Measurements from ENCODE around the gene MAGI2.

DNA sequence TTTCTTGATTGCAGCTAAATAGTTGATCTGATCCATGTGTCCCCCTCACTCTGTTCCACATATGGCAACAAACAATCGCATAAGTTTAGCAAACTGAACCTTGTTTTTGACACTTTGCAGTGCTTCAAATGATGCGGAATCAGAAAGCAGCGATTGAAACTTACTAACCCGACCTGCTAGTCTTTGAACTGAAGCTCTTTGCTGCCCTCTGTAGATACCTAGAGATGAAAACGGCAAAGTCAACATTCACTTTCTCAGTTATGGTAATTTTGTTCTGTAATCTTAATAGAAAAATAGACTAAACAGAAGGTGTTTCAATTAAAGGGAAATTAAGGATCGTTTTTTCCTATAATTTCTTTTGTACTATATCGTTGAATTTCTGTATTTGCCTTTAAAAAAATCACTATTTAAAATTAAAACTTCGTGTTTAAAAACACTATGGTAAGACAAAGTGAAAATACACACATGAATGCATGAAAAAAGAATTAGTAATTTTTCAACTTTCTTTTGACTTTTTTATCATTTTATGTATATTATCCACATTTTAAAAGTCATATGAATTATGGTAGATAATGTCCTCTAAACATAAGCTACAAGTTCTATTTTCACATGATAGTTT is 276.5 kb downstream of the MAGI2 start:
- TF ChIP-seq, protein P1, sequence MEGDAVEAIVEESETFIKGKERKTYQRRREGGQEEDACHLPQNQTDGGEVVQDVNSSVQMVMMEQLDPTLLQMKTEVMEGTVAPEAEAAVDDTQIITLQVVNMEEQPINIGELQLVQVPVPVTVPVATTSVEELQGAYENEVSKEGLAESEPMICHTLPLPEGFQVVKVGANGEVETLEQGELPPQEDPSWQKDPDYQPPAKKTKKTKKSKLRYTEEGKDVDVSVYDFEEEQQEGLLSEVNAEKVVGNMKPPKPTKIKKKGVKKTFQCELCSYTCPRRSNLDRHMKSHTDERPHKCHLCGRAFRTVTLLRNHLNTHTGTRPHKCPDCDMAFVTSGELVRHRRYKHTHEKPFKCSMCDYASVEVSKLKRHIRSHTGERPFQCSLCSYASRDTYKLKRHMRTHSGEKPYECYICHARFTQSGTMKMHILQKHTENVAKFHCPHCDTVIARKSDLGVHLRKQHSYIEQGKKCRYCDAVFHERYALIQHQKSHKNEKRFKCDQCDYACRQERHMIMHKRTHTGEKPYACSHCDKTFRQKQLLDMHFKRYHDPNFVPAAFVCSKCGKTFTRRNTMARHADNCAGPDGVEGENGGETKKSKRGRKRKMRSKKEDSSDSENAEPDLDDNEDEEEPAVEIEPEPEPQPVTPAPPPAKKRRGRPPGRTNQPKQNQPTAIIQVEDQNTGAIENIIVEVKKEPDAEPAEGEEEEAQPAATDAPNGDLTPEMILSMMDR (IDR thresholded peaks at IDR 0.05), result peak; percentile 28 to 54 (median 39)
- TF ChIP-seq POLR2A (IDR thresholded peaks at IDR 0.05) (no peak), EP300 (IDR thresholded peaks at IDR 0.05) (no peak)

Data from ovary (tissue), 3 donors.